ENCODE measurements around the gene SNRNP70.

GRCh38 chr19:49140951-49141350, 55.7 kb downstream of the SNRNP70 start:
- TF ChIP-seq, protein P1, sequence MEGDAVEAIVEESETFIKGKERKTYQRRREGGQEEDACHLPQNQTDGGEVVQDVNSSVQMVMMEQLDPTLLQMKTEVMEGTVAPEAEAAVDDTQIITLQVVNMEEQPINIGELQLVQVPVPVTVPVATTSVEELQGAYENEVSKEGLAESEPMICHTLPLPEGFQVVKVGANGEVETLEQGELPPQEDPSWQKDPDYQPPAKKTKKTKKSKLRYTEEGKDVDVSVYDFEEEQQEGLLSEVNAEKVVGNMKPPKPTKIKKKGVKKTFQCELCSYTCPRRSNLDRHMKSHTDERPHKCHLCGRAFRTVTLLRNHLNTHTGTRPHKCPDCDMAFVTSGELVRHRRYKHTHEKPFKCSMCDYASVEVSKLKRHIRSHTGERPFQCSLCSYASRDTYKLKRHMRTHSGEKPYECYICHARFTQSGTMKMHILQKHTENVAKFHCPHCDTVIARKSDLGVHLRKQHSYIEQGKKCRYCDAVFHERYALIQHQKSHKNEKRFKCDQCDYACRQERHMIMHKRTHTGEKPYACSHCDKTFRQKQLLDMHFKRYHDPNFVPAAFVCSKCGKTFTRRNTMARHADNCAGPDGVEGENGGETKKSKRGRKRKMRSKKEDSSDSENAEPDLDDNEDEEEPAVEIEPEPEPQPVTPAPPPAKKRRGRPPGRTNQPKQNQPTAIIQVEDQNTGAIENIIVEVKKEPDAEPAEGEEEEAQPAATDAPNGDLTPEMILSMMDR (IDR thresholded peaks at IDR 0.05) = no peak
- TF ChIP-seq POLR2A (IDR thresholded peaks at IDR 0.05) = no peak
